Osteoblast (primary cell): ENCODE data around the gene DDIT4L. TPM values are rescaled to one million over a fixed set of nuclear protein-coding genes. Genes with fewer than 3 reads are reported as not detected.

Source experiments
- DNase-seq: peaks from one replicate; pipeline ENCODE4 v3.0.0; 2011; ENCODE audit warnings: low spot score, mixed read lengths; ENCODE audit not compliant: insufficient read length; ENCODE audit errors: missing footprints
- H2AFZ ChIP-seq: 2 replicates; pipeline ENCODE4 v1.6.0; 2011; ENCODE audit warnings: mild to moderate bottlenecking, low read length
- H3K27ac ChIP-seq: 2 replicates; pipeline ENCODE4 v1.5.1; 2011; ENCODE audit warnings: mild to moderate bottlenecking, low read depth, low read length, moderate library complexity
- H3K27me3 ChIP-seq: 2 replicates; pipeline ENCODE4 v1.6.0; 2012; ENCODE audit warnings: mild to moderate bottlenecking, control low read depth, inconsistent platforms, low read length, moderate library complexity; ENCODE audit not compliant: insufficient read depth
- H3K36me3 ChIP-seq: 2 replicates; pipeline ENCODE4 v1.5.1; 2011; ENCODE audit warnings: mild to moderate bottlenecking, low read length, control low read depth, moderate library complexity; ENCODE audit not compliant: insufficient read depth
- H3K4me1 ChIP-seq: 2 replicates; pipeline ENCODE4 v1.5.1; 2011; ENCODE audit warnings: mild to moderate bottlenecking, low read length, control low read depth, moderate library complexity; ENCODE audit not compliant: insufficient read depth
- H3K4me2 ChIP-seq: 2 replicates; pipeline ENCODE4 v1.6.0; 2011; ENCODE audit warnings: mild to moderate bottlenecking, low read length; ENCODE audit not compliant: insufficient read depth
- H3K4me3 ChIP-seq: fragments of 200-600 bp; sonication (generic); 3 replicates; pipeline ENCODE4 v1.5.1; 2012; ENCODE audit warnings: mild to moderate bottlenecking, low read length, inconsistent platforms; ENCODE audit not compliant: insufficient read depth
- H3K79me2 ChIP-seq: 2 replicates; pipeline ENCODE4 v1.6.0; 2012; ENCODE audit warnings: mild to moderate bottlenecking, low read length, control low read depth, inconsistent platforms; ENCODE audit not compliant: insufficient read depth
- H3K9me3 ChIP-seq: 2 replicates; pipeline ENCODE4 v1.5.1; 2011; ENCODE audit warnings: low read depth, low read length, control low read depth
- H4K20me1 ChIP-seq: 2 replicates; pipeline ENCODE4 v1.6.0; 2012; ENCODE audit warnings: mild to moderate bottlenecking, low read length, control low read depth; ENCODE audit not compliant: insufficient read depth
- total RNA-seq: library from RNA; depleted of rRNA; stranded (reverse); fragments of >200 nt; gene quantifications from 2 replicates; pipeline ENCODE4 v1.2.3, GENCODE V29; 2012
- TF ChIP-seq, protein P1 (sequence below): IDR thresholded peaks from 2 replicates; pipeline ENCODE4 v1.5.1; 2011; ENCODE audit warnings: mild to moderate bottlenecking, low read depth, low read length, moderate library complexity; ENCODE audit errors: extremely low read depth

Gene DDIT4L
- total RNA-seq, 1 donor: 2.2 TPM

DNA sequence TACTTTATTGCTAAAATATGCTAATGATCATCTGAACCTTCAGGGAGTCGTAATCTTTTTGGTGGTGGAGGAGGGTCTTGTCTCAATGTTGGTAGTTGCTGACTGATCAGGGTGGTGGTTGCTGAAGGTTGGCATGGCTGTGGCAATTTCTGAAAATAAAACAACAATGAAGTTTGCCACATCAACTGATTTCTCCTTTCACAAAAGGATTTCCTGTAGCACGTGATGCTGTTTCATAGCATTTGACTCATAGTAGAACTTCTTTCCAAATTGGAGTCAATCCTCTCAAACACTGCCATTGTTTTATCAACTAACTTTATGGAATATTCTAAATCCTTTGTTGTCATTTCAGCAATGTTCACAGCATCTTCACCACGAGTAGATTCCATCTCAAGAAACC, 19.3 kb downstream of the DDIT4L start:
- H3K27me3 ChIP-seq: no peaks in the 10 kb centered on the region
- H3K4me2 ChIP-seq: no peak overlapping the region
- no peaks in the 10 kb centered on the region for H3K4me1 ChIP-seq
- no peaks in the 10 kb centered on the region for H3K9me3 ChIP-seq
- H4K20me1 ChIP-seq: no peaks in the 10 kb centered on the region
- DNase-seq: no peak
- no peak overlapping the region for H3K27ac ChIP-seq
- H3K79me2 ChIP-seq: no peaks in the 10 kb centered on the region
- TF ChIP-seq, protein P1, sequence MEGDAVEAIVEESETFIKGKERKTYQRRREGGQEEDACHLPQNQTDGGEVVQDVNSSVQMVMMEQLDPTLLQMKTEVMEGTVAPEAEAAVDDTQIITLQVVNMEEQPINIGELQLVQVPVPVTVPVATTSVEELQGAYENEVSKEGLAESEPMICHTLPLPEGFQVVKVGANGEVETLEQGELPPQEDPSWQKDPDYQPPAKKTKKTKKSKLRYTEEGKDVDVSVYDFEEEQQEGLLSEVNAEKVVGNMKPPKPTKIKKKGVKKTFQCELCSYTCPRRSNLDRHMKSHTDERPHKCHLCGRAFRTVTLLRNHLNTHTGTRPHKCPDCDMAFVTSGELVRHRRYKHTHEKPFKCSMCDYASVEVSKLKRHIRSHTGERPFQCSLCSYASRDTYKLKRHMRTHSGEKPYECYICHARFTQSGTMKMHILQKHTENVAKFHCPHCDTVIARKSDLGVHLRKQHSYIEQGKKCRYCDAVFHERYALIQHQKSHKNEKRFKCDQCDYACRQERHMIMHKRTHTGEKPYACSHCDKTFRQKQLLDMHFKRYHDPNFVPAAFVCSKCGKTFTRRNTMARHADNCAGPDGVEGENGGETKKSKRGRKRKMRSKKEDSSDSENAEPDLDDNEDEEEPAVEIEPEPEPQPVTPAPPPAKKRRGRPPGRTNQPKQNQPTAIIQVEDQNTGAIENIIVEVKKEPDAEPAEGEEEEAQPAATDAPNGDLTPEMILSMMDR: no peak
- H3K36me3 ChIP-seq: no peaks in the 10 kb centered on the region
- no peak overlapping the region for H3K4me3 ChIP-seq
- no peak overlapping the region for H2AFZ ChIP-seq

GRCh38 chr4:100169491-100170485, 20.5 kb downstream of the DDIT4L start:
- no peaks in the 10 kb centered on the region for H3K79me2 ChIP-seq
- H3K4me1 ChIP-seq: no peaks in the 10 kb centered on the region
- no peaks in the 10 kb centered on the region for H3K27me3 ChIP-seq
- no peak for DNase-seq
- H3K9me3 ChIP-seq: no peaks in the 10 kb centered on the region
- no peaks in the 10 kb centered on the region for H4K20me1 ChIP-seq
- H3K4me3 ChIP-seq: no peak overlapping the region
- TF ChIP-seq, protein P1: no peak
- no peak overlapping the region for H3K4me2 ChIP-seq
- H3K27ac ChIP-seq: no peak overlapping the region
- H3K36me3 ChIP-seq: no peaks in the 10 kb centered on the region
- H2AFZ ChIP-seq: no peak overlapping the region

- Histone ChIP-seq H3K27me3 (no peaks in the 10 kb centered on the region), H3K9me3 (no peaks in the 10 kb centered on the region), H3K4me3 (no peak overlapping the region), H3K4me2 (peak overlapping the region; percentile 37), H2AFZ (no peak overlapping the region), H4K20me1 (no peaks in the 10 kb centered on the region), H3K27ac (no peak overlapping the region), H3K4me1 (no peaks in the 10 kb centered on the region), H3K36me3 (no peaks in the 10 kb centered on the region), H3K79me2 (no peaks in the 10 kb centered on the region)
- DNase-seq: no peak
- TF ChIP-seq, protein P1: no peak
Observed at GRCh38 chr4:100168521-100168920, 21.7 kb downstream of the DDIT4L start.

- no peaks in the 10 kb centered on the region for H3K4me1 ChIP-seq
- no peak overlapping the region for H3K27ac ChIP-seq
- H3K9me3 ChIP-seq: no peaks in the 10 kb centered on the region
- TF ChIP-seq, protein P1: no peak
- no peaks in the 10 kb centered on the region for H3K27me3 ChIP-seq
- H2AFZ ChIP-seq: no peak overlapping the region
- H4K20me1 ChIP-seq: no peaks in the 10 kb centered on the region
- no peak for DNase-seq
- no peak overlapping the region for H3K4me3 ChIP-seq
- H3K79me2 ChIP-seq: no peaks in the 10 kb centered on the region
- H3K36me3 ChIP-seq: no peaks in the 10 kb centered on the region
- H3K4me2 ChIP-seq: no peak overlapping the region
Observed at GRCh38 chr4:100166297-100167039, 23.8 kb downstream of the DDIT4L start.
